HFFc6 (cell line): Measurements from ENCODE around the gene SLC23A1. TPM values are rescaled to one million over a fixed set of nuclear protein-coding genes. Genes with fewer than 3 reads are reported as not detected.

Experiments used
- DNase-seq: peaks from one replicate; pipeline ENCODE4 v3.0.0-alpha.2; 2018
- H3K27ac Mint-ChIP-seq: 2 replicates; pipeline ENCODE4 v1.8.0; 2020; ENCODE audit warnings: mild to moderate bottlenecking, mixed read lengths
- H3K27me3 Mint-ChIP-seq: 2 replicates; pipeline ENCODE4 v1.8.0; 2021; ENCODE audit warnings: mild to moderate bottlenecking, moderate library complexity, mixed read lengths; ENCODE audit not compliant: insufficient read depth
- H3K36me3 Mint-ChIP-seq: 2 replicates; pipeline ENCODE4 v1.8.0; 2021; ENCODE audit warnings: low read depth, mixed read lengths
- H3K4me1 Mint-ChIP-seq: 2 replicates; pipeline ENCODE4 v1.8.0; 2020; ENCODE audit warnings: low read depth, mixed read lengths
- H3K4me3 Mint-ChIP-seq: 2 replicates; pipeline ENCODE4 v1.8.0; 2020; ENCODE audit warnings: mild to moderate bottlenecking, moderate library complexity, mixed read lengths
- H3K9me3 Mint-ChIP-seq: 2 replicates; pipeline ENCODE4 v1.8.0; 2020; ENCODE audit warnings: mild to moderate bottlenecking, mixed read lengths
- CTCF ChIP-seq: fragments of 200-600 bp; sonication (generic); IDR thresholded peaks from 2 replicates; pipeline ENCODE4 v1.5.0; 2021; ENCODE audit warnings: antibody characterized with exemption, mild to moderate bottlenecking
- total RNA-seq, 6 experiments: library from RNA; stranded (reverse); fragmentation: NEBNext Ultra II Directional; extraction: Animal tissue kit (Norgen Biotek cat#: 25700); gene quantifications; 2 replicates in 1 of 6; 3 replicates in 5 of 6; pipeline ENCODE4 v1.2.3, GENCODE V29; 2021

SLC23A1 gene
- total RNA-seq, 6 experiments from 2014 or later: not detected

GRCh38 chr5:139422307-139422893 lies 39.3 kb upstream of the SLC23A1 start:
- Mint-ChIP-seq H3K4me1 (peaks cover 26% of the 10 kb centered on the region), H3K27ac (peak overlapping the region; percentile 82), H3K4me3 (no peak overlapping the region), H3K27me3 (no peaks in the 10 kb centered on the region; the same call in 1 of the 2 replicates), H3K36me3 (peaks cover 10% of the 10 kb centered on the region), H3K9me3 (no peaks in the 10 kb centered on the region)
- peak; percentile 85 for TF ChIP-seq CTCF
- peak; percentile 73 for DNase-seq

GRCh38 chr5:139419226-139420192 lies 36.4 kb upstream of the SLC23A1 start:
- H3K9me3 Mint-ChIP-seq: no peaks in the 10 kb centered on the region
- H3K4me1 Mint-ChIP-seq: peaks cover 16% of the 10 kb centered on the region
- H3K27me3 Mint-ChIP-seq: no peaks in the 10 kb centered on the region; the same call in 1 of the 2 replicates
- TF ChIP-seq CTCF: no peak
- no peak for DNase-seq
- no peak overlapping the region for H3K27ac Mint-ChIP-seq
- H3K36me3 Mint-ChIP-seq: peaks cover 10% of the 10 kb centered on the region
- no peak overlapping the region for H3K4me3 Mint-ChIP-seq

GRCh38 chr5:139418793-139419192 lies 35.7 kb upstream of the SLC23A1 start:
- no peak for DNase-seq
- Mint-ChIP-seq H3K36me3 (peaks cover 10% of the 10 kb centered on the region), H3K27me3 (no peaks in the 10 kb centered on the region; the same call in 1 of the 2 replicates), H3K4me3 (no peak overlapping the region), H3K27ac (no peak overlapping the region), H3K4me1 (peaks cover 16% of the 10 kb centered on the region), H3K9me3 (no peaks in the 10 kb centered on the region)
- TF ChIP-seq CTCF: no peak

GRCh38 chr5:139417214-139417613 lies 34.1 kb upstream of the SLC23A1 start:
- Mint-ChIP-seq H3K36me3 (peaks cover 10% of the 10 kb centered on the region), H3K9me3 (no peaks in the 10 kb centered on the region), H3K27me3 (no peaks in the 10 kb centered on the region; the same call in 1 of the 2 replicates), H3K27ac (no peak overlapping the region), H3K4me3 (no peak overlapping the region), H3K4me1 (peaks cover 11% of the 10 kb centered on the region)
- no peak for TF ChIP-seq CTCF
- DNase-seq: no peak

- Mint-ChIP-seq H3K4me3 (no peak overlapping the region), H3K27ac (no peak overlapping the region), H3K36me3 (peaks cover 10% of the 10 kb centered on the region; the same call in 1 of the 2 replicates), H3K27me3 (no peaks in the 10 kb centered on the region; the same call in 1 of the 2 replicates), H3K4me1 (peaks cover 11% of the 10 kb centered on the region), H3K9me3 (no peaks in the 10 kb centered on the region)
- no peak for DNase-seq
- no peak for TF ChIP-seq CTCF
Measured at GRCh38 chr5:139416651-139417050, 33.6 kb upstream of the SLC23A1 start.
